CD1c-positive myeloid dendritic cell (primary cell): ENCODE measurements around the gene SGO2.
A peak's percentile ranks its signal among the peaks of the same experiment; 100 is the strongest.

Experiments
- DNase-seq: peaks from one replicate; pipeline ENCODE4 v3.0.0-alpha.2; 2016; ENCODE audit errors: extremely low spot score

SGO2 gene, protein sequence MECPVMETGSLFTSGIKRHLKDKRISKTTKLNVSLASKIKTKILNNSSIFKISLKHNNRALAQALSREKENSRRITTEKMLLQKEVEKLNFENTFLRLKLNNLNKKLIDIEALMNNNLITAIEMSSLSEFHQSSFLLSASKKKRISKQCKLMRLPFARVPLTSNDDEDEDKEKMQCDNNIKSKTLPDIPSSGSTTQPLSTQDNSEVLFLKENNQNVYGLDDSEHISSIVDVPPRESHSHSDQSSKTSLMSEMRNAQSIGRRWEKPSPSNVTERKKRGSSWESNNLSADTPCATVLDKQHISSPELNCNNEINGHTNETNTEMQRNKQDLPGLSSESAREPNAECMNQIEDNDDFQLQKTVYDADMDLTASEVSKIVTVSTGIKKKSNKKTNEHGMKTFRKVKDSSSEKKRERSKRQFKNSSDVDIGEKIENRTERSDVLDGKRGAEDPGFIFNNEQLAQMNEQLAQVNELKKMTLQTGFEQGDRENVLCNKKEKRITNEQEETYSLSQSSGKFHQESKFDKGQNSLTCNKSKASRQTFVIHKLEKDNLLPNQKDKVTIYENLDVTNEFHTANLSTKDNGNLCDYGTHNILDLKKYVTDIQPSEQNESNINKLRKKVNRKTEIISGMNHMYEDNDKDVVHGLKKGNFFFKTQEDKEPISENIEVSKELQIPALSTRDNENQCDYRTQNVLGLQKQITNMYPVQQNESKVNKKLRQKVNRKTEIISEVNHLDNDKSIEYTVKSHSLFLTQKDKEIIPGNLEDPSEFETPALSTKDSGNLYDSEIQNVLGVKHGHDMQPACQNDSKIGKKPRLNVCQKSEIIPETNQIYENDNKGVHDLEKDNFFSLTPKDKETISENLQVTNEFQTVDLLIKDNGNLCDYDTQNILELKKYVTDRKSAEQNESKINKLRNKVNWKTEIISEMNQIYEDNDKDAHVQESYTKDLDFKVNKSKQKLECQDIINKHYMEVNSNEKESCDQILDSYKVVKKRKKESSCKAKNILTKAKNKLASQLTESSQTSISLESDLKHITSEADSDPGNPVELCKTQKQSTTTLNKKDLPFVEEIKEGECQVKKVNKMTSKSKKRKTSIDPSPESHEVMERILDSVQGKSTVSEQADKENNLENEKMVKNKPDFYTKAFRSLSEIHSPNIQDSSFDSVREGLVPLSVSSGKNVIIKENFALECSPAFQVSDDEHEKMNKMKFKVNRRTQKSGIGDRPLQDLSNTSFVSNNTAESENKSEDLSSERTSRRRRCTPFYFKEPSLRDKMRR

DNA sequence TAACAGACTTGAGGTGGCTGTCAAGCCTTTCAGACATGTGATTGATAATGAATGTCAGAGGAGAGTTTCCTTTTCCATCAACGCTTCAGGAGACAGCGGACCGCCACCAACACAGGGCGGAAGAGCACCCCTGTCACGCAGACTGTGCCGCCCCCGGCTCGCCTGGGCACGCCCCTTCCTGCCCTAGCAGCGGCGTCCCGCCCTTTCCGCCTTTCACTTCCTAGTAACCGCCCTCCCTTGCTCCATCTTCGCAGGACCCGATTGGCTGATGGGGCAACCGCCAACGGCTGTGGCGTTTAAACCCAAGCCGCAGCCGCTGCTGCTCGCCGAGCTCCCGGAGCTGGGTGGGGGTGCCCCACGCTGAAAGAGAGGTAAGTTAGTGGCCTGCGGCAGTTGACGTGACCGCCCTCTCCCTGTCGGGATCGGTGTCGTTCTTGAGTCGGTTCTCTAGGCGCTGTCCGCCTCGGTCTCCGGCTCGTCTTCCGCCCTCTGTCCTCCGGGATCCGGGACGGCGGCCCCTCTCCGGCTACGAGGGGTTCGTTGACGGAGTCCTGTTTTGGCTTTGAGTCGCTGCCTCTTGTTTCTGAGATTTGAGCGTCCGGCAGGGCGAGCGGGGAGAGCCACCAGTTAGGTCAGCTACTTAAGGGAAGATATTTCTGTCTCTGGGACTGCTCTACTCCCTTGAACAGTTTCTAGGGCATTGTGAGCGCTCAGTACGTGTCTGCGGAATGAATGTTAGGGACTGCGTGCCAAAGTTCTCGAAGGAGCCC lies at the start of gene SGO2:
TSS of gene SGO2 (plus strand) at position 326 of the 770 bp plus-strand sequence. CDS start 6,769 bp downstream, outside the sequence.
- DNase-seq: peak; percentile 98

DNA sequence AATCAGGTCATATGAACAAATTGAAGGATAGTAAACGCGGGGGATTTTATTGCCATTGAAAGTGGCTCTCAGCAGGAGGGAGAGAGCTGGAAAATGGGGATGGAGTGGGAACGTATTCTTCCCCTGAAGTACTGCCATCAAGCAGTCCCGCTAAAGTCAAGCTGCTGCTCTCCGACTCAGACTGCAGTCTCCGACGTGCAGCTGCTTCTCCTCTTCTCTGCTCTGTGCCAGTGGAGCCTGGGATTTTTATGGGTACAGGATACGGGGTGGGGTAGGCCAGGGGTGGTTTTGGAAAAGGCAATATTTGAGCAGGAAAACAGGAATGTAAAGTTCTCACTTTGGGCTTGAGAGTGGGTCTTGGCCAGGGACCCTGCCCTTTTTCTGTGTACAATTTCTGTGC lies 49.2 kb upstream of the SGO2 start:
- no peak for DNase-seq

DNA sequence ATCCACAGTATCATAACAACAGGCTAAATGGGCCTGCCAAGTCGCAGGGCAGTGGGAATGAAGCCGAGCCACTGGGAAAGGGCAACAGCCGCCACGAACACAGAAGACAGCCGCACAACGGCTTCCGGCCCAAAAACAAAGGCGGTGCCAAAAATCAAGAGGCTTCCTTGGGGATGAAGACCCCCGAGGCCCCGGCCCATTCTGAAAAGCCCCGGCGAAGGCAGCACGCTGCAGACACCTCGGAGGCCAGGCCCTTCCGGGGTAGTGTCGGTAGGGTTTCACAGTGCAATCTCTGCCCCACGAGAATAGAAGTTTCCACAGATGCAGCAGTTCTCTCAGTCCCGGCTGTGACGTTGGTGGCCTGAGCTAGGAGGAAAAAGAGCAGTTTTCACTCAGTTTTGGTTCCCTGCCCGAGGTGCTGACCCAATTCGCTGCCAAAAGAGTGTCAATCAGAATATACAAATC lies 48.3 kb upstream of the SGO2 start:
- no peak for DNase-seq

DNA sequence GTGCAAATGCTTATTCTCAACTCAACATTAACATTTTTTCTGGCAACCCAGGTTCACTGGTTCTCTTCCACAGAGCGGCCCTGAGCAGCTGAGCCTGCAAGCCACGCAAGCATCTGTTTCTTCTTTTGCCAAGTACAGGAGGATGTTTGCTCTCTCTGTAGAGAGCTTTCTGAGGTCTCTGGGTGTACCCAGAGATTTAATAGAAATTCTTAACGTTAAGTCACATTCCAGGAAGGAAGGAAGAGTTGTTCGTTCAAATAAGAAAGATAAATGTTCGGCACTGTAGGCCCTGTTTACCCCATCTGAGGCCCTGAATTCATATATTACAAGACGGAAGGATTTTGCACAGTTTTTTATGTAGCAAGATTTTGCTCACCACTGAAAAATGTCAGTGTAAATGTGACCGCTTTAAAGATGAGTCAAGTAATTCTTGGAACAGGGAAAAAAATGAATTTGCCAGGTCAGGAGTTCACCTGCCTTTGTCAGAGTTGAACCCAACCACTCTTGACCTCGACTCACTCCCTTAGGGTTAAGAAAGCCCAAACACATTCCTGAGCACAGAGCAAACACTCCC lies 46.2 kb upstream of the SGO2 start:
- no peak for DNase-seq

DNA sequence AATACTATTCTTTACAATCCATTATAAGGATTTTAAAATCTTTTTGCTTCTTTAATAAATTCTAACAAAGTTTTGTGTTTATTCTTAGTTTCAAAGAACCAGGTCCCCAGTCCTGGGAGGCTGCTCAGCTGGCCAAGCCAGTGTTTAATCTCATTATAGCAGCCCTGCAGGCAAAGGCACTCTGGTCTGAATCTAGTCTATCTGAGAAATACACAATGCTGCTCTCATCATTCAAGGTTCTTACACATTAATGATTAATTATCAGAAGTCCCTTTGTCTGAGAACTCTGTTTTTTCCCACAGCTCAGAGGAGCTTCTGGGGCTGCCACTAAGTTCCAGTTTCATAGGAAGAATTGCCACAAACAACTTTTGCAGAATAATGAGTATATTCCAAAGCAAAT lies 43.8 kb upstream of the SGO2 start:
- no peak for DNase-seq

DNA sequence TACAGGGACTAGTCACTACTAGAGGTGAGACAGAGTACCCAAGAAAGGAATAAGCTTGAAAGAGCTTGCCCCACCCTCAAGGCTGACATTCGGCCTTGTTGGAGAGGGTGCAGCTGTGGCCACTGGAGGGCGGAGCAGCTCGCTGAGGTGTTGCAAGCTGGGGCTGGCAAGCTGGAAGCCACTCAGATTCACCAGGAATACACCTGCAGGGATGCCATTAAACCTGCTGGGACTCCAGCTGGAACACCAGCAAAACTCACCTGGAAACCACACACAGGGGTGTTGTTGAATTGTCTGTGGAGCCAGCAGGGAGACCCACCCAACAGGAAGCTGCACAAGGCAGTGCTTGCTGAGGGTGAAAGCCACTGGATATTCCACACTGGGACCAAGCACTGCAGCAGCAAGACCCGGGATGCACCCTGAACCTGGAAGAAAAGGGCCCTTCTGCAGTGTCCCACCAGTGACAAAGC lies 42.2 kb upstream of the SGO2 start:
- DNase-seq: no peak

DNA sequence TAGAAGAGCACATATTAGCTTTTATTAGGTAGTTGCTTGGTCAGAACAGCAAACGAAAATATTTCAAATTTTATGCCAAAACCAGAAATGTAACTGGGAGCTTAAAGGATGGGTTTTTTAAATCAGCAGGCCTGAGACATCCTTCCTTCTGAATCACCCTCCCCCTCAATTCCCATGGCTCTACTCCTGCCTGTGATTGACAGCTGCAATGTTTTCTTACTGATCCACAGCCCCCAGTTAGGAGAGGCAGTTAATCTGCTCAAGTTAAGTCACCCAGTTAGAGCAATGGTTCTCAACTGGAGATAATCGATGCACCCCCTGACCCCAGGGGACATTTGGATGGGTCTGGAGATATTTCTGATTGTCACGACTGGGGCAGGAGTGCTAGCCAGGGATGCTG lies 41.1 kb upstream of the SGO2 start:
- DNase-seq: no peak

DNA sequence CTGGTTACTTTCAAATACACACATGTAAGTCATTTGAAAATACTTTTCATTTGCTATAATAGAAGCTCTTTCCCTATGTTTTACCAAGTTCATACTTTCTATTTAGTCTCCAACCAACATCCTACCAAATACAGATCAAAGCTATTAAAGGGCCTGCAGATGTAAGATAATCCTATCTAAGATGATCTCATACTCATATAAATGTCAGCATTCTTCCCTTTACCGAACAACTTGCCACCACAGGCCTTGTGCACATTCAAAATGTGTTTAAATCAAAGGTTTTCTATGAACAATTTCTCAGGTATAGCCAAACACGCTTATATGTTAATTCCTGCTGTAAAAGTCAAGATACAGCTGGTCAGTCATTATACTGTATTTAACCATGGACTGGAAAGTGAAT lies 39.5 kb upstream of the SGO2 start:
- DNase-seq: no peak

DNA sequence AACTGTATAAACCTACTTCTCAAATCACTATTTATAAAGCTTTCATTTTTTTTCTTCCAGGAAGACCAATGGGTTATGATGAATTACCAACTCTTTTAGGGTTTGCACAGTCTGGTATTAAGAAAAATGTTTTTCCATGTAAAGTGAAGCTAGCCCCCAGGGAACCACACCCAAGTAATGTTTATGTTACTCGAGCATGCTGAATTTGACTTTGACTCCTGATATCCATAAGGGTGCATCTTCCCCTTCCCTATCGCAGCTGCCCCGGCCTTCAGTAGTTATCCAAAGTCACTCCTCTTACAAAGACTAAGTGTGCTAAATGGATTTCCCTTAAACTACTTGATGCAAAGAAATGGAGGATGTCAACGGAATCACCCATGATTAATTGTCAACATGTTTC lies 37.8 kb upstream of the SGO2 start:
- DNase-seq: no peak

DNA sequence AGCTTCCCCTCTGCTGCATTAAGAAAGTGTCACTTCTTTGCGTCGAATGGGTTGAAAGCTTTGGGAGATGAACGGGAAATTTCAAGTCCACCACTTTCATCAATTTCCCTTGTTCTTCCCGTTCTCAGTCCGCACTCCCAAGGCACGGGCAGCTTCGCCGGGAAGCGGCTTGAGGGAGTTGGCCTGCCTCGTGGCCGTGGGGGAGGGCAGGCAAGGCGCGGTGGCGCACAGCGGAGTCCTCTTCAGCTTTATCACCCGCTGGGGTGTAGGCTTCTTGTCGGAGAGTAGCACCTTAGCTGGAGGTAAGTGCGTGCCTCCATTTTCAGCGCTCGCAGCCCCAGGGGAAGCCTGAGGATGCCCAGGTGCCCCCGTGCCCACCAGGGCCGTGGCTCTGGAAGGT lies 36.0 kb upstream of the SGO2 start:
- DNase-seq: no peak

DNA sequence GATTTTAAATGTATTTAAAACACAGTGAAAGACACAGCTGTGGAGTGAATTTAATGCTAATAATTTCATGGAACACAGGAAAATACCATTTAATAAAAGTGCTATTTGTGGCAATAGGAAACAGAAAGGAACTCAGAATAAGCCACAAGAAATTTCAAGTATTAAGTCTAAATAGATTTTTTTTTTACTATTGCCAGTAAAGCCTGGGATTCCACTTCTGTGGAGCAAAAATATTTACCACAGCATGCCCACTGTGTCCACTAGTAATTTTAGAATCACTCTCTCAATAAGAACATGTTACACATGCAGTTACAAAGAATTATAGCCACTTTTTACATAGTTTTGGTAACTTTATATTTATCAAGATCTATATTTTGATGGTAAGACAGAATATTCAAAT lies 33.4 kb upstream of the SGO2 start:
- no peak for DNase-seq

DNA sequence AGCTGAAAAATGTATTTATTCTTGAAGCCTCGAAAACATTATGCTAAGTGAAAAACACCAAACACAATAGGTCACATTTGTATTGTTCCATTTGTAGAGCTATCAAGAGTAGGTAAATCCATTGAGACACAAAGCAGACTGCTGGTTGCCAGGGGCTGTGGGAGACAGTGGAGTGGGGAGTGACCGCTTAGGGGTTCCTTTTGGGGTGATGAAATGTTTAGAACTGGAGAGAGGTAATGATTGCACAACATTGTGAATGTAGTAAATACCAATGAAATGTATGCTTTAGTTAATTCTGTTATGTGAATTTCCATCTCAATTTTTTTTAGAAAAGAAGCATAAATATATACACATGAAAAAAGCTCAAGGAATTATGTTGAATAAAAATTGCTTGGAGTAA lies 32.0 kb upstream of the SGO2 start:
- no peak for DNase-seq

DNA sequence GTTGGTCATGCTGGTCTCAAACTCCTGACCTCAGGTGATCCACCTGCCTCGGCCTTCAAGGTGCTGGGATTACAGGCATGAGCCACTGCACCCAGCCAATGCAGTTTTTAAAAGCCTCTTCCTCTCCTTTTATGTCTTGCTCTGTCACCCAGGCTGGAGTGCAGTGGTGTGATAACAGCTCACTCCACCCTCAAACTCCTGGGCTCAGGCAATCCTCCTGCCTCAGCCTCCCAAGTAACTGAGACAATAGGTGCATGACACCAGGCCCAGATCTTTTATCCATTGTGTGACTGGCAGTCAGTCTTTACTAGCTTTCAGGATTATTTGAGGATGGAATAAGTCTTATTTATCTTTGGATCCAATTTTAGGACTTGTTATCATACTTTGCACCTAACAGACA lies 29.3 kb upstream of the SGO2 start:
- DNase-seq: no peak

DNA sequence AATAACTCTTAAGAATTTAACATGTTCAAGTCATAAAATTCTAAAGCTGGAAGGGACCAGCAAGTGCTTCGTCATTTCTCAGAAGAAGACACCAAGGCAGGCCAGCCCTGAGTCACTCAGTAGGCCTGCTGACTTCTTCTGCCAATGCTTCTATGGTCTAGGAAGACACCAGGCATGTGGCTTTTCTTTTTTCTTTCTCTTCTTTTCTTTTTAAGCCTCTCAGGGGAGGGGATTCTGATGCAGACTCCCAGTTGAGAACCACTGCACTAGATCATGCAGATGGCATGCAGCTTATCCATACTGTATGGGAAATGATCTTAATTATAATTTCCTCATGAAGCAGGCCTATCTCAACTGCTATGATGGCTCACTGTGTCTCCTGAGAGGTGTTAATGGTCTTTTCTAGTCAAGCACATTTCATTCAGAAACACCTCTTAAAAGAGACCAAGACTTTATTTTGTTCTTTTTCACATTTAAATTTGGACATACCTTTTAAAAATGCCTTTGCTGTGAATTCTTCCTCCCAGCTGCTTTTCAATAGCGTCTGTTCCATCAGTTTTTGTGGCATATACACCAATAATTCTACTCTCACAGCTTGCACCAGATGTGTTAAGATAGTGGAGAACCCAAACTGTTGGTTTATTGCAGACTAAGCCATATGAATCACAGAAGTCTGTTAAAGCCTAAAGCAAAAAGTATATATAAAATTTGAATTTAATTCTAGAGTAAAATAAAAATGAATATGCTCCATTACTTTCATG lies 27.4 kb upstream of the SGO2 start:
- no peak for DNase-seq

DNA sequence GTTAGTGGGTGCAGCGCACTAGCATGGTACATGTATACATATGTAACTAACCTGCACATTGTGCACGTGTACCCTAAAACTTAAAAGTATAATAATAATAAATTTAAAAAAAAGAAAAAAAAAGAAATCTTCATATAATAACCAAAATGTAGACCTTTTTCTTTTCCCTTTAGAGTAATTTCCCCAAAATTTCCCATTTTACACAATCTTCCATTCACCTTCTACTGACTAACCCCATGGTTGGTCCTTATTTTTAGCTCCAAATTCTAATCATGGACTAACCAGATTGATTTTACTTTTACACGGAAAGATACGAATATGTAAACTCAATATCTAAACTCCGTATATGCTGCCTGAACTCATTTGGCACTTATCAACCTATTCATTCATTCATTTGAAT lies 23.8 kb upstream of the SGO2 start:
- no peak for DNase-seq

DNA sequence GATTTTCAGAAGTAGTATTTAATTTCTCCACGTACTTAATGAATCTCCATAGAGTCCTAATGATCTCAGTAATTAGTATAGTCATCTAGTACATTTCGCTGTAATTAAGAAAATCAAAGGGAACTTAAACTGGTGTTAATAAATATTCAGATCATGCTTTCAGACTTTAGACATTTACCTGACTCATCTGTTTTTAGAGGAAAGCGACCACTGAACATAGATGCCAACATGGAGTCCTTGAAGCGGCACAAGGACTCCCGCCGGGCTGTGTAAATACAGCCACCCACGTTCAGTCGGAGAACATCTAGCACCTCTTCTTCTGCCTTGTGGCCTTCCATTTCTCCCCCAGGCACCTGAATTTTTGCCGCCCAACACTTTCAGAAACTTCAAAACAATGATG lies 19.3 kb upstream of the SGO2 start:
- no peak for DNase-seq

DNA sequence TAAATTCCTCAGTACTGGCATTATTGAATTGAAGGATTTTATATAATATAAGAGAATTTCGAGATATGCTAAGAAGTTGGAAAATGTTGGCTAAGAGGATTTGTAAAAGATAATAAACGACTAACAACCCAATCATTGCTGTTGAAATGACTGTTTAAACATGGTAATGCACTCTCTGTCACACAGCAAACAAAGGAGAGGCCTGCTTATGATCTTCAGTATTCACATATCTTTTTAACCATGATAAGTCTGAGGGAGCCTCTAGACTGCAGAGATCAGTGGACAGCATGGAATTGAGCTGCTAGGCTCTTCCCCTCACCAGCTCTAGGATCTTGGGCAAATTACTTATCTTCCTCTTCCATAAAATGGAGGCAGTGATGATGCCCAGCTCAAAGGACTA lies 18.8 kb upstream of the SGO2 start:
- DNase-seq: no peak

DNA sequence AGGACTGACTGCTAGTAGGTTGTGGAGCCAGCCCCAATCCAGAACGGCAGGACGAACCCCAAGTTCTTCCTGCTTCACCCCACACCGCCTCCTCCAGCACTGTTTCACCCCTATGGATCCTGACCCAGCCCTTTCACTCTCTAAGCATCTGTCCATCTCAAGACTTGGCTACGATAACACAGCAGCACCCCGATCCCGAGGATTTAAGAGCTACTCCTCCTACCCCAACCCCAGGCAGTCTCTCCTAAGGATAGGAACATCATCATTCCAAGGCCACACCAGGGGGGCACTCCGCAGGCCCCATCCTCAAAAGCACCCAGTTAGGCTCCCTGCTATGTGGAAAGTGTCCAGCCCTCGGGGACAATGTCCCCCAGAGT lies 16.8 kb upstream of the SGO2 start:
- DNase-seq: no peak

DNA sequence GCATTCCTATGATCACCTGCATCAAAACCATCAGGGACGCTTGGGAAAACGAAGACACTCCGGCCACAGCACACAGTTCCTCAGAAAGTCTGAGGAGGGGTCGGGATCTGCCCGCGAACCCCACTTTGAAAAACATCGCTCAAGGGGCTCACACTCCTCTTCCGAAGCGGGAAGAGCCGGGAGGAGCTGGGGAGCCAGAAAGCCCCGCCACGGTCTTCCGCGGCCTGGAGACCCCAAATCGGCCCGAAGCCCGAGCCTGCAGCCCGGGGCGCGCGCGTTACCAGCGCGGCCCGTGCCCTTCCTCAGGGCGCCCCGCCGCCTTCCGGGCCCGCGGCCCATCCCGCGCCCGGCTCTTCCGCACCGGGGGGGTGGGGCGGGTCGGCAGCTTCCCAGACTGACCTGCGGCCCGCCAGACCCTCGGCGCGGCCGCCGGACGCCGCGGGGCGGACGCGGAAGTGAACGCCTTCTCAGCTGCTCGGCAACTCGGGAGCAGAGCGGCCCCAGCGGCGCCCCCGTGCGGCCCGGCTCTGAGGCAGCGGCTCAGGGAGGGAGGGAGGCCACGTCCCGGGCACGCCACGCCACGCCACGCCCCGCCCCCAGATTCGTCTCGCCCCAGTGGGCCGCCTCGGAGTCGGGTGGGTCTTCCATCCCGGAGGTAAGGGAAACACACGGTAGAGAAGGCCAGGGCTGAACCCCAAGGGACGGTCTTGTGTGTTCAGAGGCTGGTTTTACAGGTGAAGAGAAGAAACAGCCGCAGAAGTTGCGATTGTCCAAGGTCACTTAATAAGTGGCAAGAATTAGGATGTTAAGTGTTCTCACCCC lies 16.2 kb upstream of the SGO2 start, which contains the start of gene KCTD18:
TSS of gene KCTD18 (minus strand) at position 457 of the 822 bp plus-strand sequence. CDS start 3,052 bp downstream, outside the sequence.
- peak; percentile 93 for DNase-seq
